Liver (tissue), 9 donors: Measurements from ENCODE around the gene TAF5. TPM values are rescaled to one million over a fixed set of nuclear protein-coding genes. Genes with fewer than 3 reads are reported as not detected.
"Not testable (repeated sequence)": the region's sequence is repeated elsewhere in the genome, so short reads cannot be mapped to it uniquely, and the experiment has no call there.

Source experiments
- DNase-seq: peaks from one replicate; pipeline ENCODE4 v3.0.0-alpha.2; 2017; ENCODE audit warnings: low spot score
- H3K27ac ChIP-seq, 2 donors: one replicate each; pipeline ENCODE4 v1.7.0; 2013; ENCODE audit warnings: inconsistent platforms in 2 of 2, low read length in 2 of 2, control low read depth in 1 of 2, low read depth in 1 of 2, mild to moderate bottlenecking in 1 of 2
- H3K27me3 ChIP-seq, 4 donors: one replicate each; pipeline versions ENCODE4 v1.6.1 to v1.7.0; 2013; ENCODE audit warnings: low read length in 3 of 4, inconsistent platforms in 1 of 4, mild to moderate bottlenecking in 1 of 4, moderate library complexity in 1 of 4; ENCODE audit not compliant: control insufficient read depth in 4 of 4, insufficient read depth in 4 of 4
- H3K36me3 ChIP-seq, 4 donors: one replicate each; pipeline versions ENCODE4 v1.6.1 to v1.7.0; 2013; ENCODE audit warnings: low read length in 3 of 4, mild to moderate bottlenecking in 3 of 4, low read depth in 1 of 4, moderate library complexity in 1 of 4; ENCODE audit not compliant: control insufficient read depth in 4 of 4, insufficient read depth in 3 of 4
- H3K4me1 ChIP-seq, 4 donors: one replicate each; pipeline versions ENCODE4 v1.6.1 to v1.7.0; 2013; ENCODE audit warnings: low read length in 3 of 4, mild to moderate bottlenecking in 3 of 4, moderate library complexity in 1 of 4; ENCODE audit not compliant: control insufficient read depth in 4 of 4, insufficient read depth in 4 of 4
- H3K4me3 ChIP-seq, 3 donors: one replicate each; pipeline versions ENCODE4 v1.6.1 to v1.7.0; 2013; ENCODE audit warnings: low read length in 3 of 3, control low read depth in 1 of 3, low read depth in 1 of 3, mild to moderate bottlenecking in 1 of 3
- H3K9ac ChIP-seq, 2 donors: one replicate each; pipeline ENCODE4 v1.7.0; 2013; ENCODE audit warnings: low read length in 2 of 2, mild to moderate bottlenecking in 2 of 2, moderate library complexity in 2 of 2, control low read depth in 1 of 2, low read depth in 1 of 2
- H3K9me3 ChIP-seq, 4 donors: one replicate each; pipeline versions ENCODE4 v1.6.1 to v1.7.0; 2013; ENCODE audit warnings: low read length in 3 of 4; ENCODE audit not compliant: control insufficient read depth in 4 of 4
- FOXA1 ChIP-seq: IDR thresholded peaks from 2 replicates; pipeline ENCODE4 v1.6.1; 2016; ENCODE audit warnings: antibody characterized with exemption
- GABPA ChIP-seq, 2 donors: IDR thresholded peaks in 1 of 2; conservative IDR thresholded peaks in 1 of 2; 2 replicates each; pipeline ENCODE4 v1.6.1; 2016; ENCODE audit warnings: antibody characterized with exemption in 2 of 2, mild to moderate bottlenecking in 1 of 2, moderate library complexity in 1 of 2
- HNF4A ChIP-seq, 2 donors: conservative IDR thresholded peaks; 2 replicates each; pipeline ENCODE4 v1.6.1; 2016; ENCODE audit warnings: antibody characterized with exemption in 2 of 2, mild to moderate bottlenecking in 2 of 2
- HNF4G ChIP-seq: IDR thresholded peaks from 2 replicates; pipeline ENCODE4 v1.6.1; 2016; ENCODE audit warnings: antibody characterized with exemption
- JUND ChIP-seq, 2 donors: IDR thresholded peaks; 2 replicates each; pipeline ENCODE4 v1.6.1; 2016; ENCODE audit warnings: antibody characterized with exemption in 2 of 2
- NR2F2 ChIP-seq: IDR thresholded peaks from 2 replicates; pipeline ENCODE4 v1.6.1; 2016; ENCODE audit warnings: antibody characterized with exemption
- SP1 ChIP-seq: IDR thresholded peaks from 2 replicates; pipeline ENCODE4 v1.6.1; 2018; ENCODE audit warnings: antibody characterized with exemption, mild to moderate bottlenecking
- TAF1 ChIP-seq: conservative IDR thresholded peaks from 2 replicates; pipeline ENCODE4 v1.6.1; 2016; ENCODE audit warnings: antibody characterized with exemption, mild to moderate bottlenecking
- YY1 ChIP-seq: IDR thresholded peaks from 2 replicates; pipeline ENCODE4 v1.6.1; 2016; ENCODE audit warnings: antibody characterized with exemption, mild to moderate bottlenecking
- WGBS: extraction: QIAGEN DNeasy Blood & Tissue Kit; methylation state at CpG from one replicate; pipeline ENCODE4 v1.1.7; 2013; 5-methylcytosine and 5-hydroxymethylcytosine counted together
- polyA plus RNA-seq, 2 donors: library from polyadenylated mRNA; stranded (reverse) in 1 of 2; unstranded in 1 of 2; fragments of 200-250 nt in 1 of 2; fragments of >200 nt in 1 of 2; fragmentation: Nextera tagmentation in 1 of 2; extraction: Ambion mirVana in 1 of 2; gene quantifications; one replicate each; pipeline versions ENCODE4 v1.2.1 to v1.2.3, GENCODE V29; 2013 to 2015
- total RNA-seq, 2 donors: library from RNA; depleted of rRNA; stranded (reverse); fragments of >200 nt; gene quantifications; one replicate each; pipeline ENCODE4 v1.2.3, GENCODE V29; 2014
- TF ChIP-seq, protein P1 (sequence below): IDR thresholded peaks from 2 replicates; pipeline ENCODE4 v1.6.1; 2016; ENCODE audit warnings: antibody characterized with exemption
- donor health status: healthy.
- donor health status: healthy.
- donor health status: healthy.
- donor health status: healthy.
- donor health status: healthy.

The TAF5 gene
- total and polyA plus RNA-seq, 4 donors: 0.90 to 5.6 (median 2.6) TPM

DNA sequence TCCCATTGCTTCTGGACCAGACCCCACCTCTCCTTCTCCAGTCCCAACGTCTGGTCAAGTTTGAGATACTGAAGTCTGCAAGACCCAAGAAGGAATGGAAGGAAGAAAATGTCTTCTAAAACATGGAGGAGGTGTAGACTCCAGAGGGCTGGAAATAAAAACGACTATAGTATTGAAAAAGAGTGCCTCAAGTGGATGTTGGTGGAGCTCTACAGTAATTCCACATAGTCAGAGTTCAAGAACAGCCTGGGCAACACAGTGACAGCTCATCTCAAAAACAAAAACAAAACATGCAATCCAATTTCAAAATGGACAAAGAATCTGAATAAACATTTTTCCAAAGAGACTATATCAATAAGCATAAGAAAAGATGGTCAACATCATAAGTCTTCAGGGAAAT is 14.5 kb upstream of the TAF5 start (continued):
- TF ChIP-seq YY1 (no peak), NR2F2 (no peak), SP1 (no peak), GABPA (IDR thresholded peaks at IDR 0.05 in 1 of 2, conservative IDR thresholded peaks at IDR 0.05 in 1 of 2) (no peak), HNF4G (no peak), HNF4A (conservative IDR thresholded peaks at IDR 0.05) (no peak), FOXA1 (no peak)
- TF ChIP-seq, protein P1, sequence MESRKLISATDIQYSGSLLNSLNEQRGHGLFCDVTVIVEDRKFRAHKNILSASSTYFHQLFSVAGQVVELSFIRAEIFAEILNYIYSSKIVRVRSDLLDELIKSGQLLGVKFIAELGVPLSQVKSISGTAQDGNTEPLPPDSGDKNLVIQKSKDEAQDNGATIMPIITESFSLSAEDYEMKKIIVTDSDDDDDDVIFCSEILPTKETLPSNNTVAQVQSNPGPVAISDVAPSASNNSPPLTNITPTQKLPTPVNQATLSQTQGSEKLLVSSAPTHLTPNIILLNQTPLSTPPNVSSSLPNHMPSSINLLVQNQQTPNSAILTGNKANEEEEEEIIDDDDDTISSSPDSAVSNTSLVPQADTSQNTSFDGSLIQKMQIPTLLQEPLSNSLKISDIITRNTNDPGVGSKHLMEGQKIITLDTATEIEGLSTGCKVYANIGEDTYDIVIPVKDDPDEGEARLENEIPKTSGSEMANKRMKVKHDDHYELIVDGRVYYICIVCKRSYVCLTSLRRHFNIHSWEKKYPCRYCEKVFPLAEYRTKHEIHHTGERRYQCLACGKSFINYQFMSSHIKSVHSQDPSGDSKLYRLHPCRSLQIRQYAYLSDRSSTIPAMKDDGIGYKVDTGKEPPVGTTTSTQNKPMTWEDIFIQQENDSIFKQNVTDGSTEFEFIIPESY: no peak

DNA sequence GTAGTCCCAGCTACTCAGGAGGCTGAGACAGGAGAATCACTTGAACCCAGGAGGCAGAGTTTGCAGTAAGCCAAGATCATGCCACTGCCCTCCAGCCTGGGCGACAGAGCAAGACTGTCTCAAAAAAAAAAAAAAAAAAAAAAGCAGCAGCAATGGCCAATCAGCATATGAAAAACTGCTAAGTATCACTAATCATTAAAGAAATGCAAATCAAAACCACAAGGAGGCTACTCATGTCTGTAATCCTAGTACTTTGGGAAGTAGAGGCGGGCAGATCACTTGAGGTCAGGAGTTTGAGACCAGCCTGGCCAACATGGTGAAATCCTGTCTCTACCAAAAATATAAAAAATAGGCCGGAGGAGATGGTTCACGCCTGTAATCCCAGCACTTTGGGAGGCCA is 13.2 kb upstream of the TAF5 start:
- H3K9me3 ChIP-seq, DNase-seq, H3K27me3 ChIP-seq, H3K36me3 ChIP-seq, H3K27ac ChIP-seq, H3K9ac ChIP-seq, H3K4me3 ChIP-seq: not testable (repeated sequence)
- WGBS: 95% methylated on average over 4 of the region's 4 CpGs
- H3K4me1 ChIP-seq: peaks cover under 1 to 10% (median 4%) of the 10 kb centered on the region in 4 donors

DNA sequence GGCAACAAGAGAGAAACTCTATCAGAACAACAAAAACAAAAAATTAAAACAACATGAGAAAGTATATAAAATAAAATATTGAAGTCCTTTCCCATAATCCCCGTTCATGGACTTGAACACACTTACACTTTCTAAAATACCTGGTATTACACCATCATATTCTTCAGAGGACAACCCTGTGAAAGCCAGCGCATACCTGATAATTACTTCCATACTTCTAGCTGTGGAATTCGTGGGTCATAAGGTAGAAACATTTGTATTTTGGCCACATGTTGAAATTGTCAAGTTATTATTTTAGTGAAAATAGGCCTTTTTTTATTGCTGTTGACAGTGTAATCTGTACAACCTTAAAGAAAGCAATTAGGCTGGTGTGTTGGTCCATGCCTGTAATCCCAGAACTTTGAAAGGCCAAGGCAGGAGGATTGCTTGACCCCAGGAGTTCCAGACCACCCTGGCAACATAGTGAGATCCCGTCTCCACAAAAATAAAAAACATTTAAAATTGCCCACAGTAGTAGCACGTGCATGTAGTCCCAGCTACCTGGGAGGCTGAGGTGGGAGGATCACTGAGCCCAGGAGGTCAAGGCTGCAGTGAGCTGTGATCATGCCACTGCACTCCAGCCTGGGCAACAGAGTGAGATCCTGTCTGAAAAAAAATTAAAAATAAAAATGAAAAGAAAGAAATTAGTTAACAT is 11.7 kb upstream of the TAF5 start:
- Histone ChIP-seq H3K4me3 (no peak overlapping the region), H3K27ac (no peak overlapping the region), H3K36me3 (no peaks in the 10 kb centered on the region), H3K4me1 (peaks cover 0 to 5% (median 3%) of the 10 kb centered on the region in 4 donors), H3K9ac (no peak overlapping the region), H3K9me3 (no peaks in the 10 kb centered on the region), H3K27me3 (no peaks in the 10 kb centered on the region)
- TF ChIP-seq TAF1 (no peak), FOXA1 (no peak), JUND (IDR thresholded peaks at IDR 0.05) (no peak), YY1 (no peak)
- WGBS: 83% methylated on average over 5 of the region's 5 CpGs
- DNase-seq: no peak

DNA sequence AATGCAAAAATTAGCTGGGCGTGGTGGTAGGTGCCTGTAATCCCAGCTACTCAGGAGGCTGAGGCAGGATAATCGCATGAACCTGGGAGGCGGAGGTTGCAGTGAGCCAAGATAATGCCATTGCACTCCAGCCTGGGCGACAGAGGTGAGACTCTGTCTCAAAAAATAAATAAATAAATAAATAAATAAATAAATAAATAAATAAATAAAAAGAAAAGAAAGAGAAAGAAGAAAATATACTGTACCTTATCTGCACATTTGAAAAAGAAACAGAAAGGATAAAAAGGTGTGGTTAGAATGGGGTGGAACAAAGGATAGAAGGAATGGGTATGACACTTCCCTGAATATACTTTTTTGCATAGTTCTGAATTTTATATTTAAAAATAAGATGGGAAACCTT is 8.3 kb upstream of the TAF5 start:
- H3K4me3 ChIP-seq, H3K27me3 ChIP-seq, H3K4me1 ChIP-seq, H3K36me3 ChIP-seq, H3K9ac ChIP-seq, DNase-seq, H3K9me3 ChIP-seq, H3K27ac ChIP-seq: not testable (repeated sequence)
- 94% methylated on average over 4 of the region's 4 CpGs for WGBS

DNA sequence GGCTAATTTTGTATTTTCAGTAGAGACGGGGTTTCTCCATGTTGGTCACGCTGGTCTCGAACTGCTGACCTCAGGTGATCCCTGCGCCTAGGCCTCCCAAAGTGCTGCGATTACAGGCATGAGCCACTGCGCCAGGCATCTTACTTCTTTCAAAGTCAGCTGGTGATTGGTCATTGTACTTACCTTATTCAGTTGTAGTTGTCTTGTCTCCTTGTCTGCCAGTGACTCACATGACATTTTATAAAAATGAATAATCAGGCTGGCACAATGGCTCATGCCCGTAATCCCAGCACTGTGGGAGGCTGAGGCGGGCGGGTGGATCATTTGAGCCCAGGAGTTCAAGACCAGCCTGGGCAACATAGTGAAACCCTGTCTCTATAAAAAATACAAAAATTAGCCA is 7.0 kb upstream of the TAF5 start:
- DNase-seq, H3K27ac ChIP-seq, H3K9me3 ChIP-seq, H3K27me3 ChIP-seq, H3K36me3 ChIP-seq, H3K4me1 ChIP-seq, H3K9ac ChIP-seq, H3K4me3 ChIP-seq: not testable (repeated sequence)
- WGBS: 96% methylated on average over 9 of the region's 9 CpGs
